CD4-positive, alpha-beta T cell treated with Interleukin-2 at 100 ng/mL for 4 hours (primary cell): Measurements from ENCODE around the gene SERPINB2.
"Not testable (repeated sequence)": the region's sequence is repeated elsewhere in the genome, so short reads cannot be mapped to it uniquely, and the experiment has no call there.

Experiments used
- DNase-seq: peaks from one replicate; pipeline ENCODE4 v3.0.0-alpha.2; 2020; ENCODE audit warnings: low spot score

Gene SERPINB2

GRCh38 chr18:63889626-63890025 lies 2.1 kb downstream of the SERPINB2 start:
- DNase-seq, result no peak

GRCh38 chr18:63890237-63890949 lies 2.9 kb downstream of the SERPINB2 start:
- DNase-seq, result no peak

DNA sequence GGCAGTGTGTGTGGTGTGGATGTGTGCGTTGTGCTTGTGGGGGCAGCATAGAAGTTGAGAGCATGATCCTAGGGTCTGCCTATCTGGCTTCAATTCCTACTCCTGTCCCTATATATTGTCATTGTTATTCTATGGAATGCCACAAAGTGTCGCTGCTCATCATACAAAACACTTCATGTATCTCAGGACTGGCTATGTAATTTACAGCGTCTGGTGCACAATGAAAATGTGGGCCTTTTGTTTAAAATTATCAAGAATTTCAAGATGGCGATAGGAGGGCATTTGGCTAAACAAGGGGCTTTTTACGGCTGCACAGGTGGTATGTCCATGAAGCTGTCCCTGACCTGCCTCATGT lies 3.4 kb downstream of the SERPINB2 start:
- no peak for DNase-seq

- no peak for DNase-seq
These were observed 5.1 kb downstream of the SERPINB2 start for GRCh38 chr18:63892566-63892965.

DNA sequence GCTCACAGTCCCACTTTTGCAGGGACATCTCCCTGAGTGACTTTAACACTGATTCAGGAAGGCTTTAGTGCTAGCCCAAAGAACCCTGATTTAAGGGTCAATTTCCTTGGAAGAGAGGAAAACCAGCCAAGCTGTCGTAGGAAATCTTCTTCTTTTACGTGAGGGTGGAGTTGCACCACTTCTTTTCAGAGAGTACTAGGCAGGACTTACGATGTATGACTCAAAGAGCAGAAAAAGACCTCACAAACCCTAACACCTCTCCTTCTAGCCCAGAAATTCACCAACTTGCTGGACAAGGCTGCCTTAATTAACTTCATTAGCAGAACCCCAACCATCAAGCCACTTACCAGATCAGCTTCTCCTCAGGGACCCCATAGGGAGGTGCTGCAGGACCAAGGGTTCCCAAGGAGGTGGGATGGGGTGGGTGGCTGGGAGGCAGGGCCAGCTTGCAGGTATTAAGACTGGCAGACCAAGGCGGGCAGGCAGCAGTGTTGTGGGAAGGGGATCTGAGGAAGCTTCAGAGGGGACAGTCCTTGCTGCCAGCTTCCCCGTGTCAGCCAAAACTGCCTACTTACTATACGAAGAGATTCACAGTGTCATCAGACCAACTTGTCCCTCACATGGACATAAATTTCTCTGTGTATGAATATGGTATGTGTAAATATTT lies 6.7 kb downstream of the SERPINB2 start:
- DNase-seq, result no peak

DNA sequence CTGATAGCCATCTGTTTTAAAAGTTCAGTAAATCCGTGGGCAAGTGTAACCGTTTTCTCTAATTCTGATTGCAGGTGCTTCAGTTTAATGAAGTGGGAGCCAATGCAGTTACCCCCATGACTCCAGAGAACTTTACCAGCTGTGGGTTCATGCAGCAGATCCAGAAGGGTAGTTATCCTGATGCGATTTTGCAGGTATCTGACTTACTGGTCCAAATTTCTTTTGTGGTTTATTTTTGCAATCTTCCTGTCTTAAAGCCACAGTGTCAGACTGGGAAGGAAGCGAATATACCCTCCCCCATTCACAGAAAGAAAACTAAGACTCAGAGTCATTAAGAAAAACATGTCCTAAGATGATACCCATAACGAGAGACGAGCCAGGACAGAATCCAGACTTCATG lies 7.7 kb downstream of the SERPINB2 start:
- DNase-seq, result no peak

DNA sequence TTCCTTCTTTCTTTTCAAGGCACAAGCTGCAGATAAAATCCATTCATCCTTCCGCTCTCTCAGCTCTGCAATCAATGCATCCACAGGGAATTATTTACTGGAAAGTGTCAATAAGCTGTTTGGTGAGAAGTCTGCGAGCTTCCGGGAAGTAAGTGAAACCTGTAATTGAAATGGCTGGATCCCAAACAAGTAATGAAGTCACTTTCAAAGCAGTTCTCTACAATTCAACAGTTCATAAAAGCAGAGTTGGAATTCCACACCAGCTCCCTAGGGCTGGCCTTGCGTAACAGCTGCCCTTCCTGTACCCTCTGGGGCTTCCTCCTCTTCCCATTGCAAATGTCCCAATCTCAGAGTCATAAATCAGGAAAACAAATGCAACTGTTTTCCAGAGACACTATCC lies 9.6 kb downstream of the SERPINB2 start:
- DNase-seq, result no peak

DNA sequence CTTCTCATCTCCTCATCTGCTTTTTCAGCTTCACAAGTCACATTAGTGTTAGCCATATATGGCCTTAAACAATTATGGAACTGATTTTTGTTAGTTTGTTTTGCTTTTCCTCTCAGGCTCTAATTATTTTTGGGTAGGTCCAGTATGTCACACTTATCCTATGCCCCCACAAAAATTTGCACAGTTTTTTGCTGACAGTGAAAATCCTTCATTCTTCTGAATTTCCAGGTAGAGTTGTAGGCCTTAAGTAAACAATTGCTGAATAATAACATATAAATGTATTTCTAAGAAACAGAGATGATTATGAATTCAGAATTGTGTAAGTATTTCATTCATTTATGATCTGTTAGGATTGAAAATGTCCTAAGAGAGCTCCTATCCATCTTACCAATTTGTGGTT lies 11.7 kb downstream of the SERPINB2 start:
- no peak for DNase-seq

- no peak for DNase-seq
These were observed 16.5 kb downstream of the SERPINB2 start for GRCh38 chr18:63903851-63904570.

- no peak for DNase-seq
These were observed 17.2 kb downstream of the SERPINB2 start for GRCh38 chr18:63904694-63905093.

DNA sequence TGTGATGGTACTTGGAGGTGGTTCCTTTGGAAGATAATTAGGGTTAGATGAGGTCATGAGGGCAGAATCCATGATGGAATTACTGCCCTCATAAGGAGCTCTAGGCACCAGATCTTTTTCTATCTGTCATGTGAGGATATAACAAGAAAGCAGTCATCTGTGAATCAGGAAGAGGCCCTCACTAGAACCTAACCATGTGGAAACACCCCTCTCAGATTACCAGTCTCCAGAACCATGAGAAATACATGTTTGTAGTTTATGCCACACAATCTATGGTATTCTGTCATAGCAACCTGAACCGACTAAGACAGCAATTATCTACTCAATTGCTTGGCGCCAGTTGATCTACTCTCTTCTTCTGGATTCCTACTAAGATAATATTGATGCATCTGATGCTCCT lies 17.9 kb downstream of the SERPINB2 start:
- DNase-seq, result no peak

- no peak for DNase-seq
These were observed 18.6 kb downstream of the SERPINB2 start for GRCh38 chr18:63906056-63906455.

DNA sequence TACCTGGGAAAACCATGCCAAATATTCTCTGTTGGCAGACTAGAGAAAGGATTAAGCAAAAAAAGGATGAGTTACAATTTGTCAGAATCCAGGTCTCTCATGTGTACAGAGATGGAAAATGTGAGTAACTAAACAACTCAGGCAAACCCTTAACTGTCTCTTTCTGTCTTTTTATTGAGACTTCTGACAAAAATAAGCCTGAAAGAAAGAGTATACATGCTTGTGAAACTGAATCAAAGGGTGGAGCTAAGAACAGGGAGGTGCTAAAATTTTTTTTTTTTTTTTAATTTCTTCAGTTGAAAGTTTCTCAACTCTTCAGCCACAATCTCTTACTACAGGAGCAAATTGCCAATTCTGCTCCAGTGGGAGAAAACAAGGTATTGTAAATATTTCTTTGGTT lies 20.2 kb downstream of the SERPINB2 start, which contains the start of gene SERPINB10:
Gene SERPINB10, plus strand, starts transcription at position 295 of the 400 bp plus-strand sequence. CDS start 7,553 bp downstream, outside the sequence.
- no peak for DNase-seq

DNA sequence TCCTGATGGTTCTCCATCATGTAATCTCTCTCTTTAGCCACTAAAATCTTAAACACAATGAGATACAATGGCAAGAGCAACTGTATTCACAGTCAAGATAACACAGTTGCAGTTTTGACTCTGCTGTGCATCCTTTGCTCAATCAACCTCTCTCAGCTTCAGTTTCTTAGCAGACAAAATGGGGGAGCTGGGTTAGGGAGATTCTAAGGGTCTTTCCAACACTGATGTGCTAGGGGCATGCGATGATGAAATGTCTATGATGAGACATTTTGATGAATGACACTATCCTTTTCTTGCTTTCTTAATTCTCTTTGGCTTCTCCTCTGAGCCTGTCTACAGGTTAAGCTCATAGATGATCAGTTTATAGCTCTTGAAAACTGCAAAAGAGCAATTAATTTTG lies 21.4 kb downstream of the SERPINB2 start:
- no peak for DNase-seq

- no peak for DNase-seq
These were observed 22.4 kb downstream of the SERPINB2 start for GRCh38 chr18:63909870-63910269.

DNA sequence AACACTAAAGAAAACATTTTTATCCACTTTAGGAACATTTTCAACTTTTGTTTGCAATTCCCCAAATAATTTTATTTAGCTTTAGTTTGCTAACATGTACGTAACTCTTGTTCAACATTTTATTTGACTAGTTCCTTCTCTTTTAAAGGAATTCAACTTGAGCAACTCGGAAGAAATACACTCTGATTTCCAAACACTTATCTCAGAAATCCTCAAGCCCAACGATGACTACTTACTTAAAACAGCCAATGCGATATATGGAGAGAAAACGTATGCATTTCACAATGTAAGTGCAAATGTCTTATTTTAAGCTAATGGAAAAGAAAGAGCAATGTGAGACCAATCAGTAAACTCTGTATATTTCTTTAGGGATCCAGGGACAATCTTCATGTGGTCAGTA lies 30.3 kb downstream of the SERPINB2 start:
- DNase-seq, result no peak

DNA sequence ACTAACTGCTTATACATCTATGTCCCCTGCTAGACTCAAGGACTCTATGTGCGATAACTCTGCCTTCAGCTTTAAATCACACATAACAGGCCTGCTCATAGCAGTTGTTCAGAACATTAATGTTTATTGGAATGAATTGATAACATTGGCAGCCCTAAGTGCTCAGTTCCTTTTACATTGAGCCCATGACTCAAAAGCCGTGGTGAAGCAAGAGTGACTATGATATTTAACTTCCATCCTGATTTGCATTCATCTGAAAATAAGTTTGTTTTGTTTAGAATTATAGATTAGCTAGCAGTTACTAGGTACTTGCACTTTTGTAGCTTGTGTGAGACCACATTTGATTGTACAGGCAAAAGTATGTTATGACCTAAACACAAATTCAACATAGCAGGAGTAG lies 34.5 kb downstream of the SERPINB2 start:
- DNase-seq, result no peak

- no peak for DNase-seq
These were observed 37.0 kb downstream of the SERPINB2 start for GRCh38 chr18:63924551-63924950.

DNA sequence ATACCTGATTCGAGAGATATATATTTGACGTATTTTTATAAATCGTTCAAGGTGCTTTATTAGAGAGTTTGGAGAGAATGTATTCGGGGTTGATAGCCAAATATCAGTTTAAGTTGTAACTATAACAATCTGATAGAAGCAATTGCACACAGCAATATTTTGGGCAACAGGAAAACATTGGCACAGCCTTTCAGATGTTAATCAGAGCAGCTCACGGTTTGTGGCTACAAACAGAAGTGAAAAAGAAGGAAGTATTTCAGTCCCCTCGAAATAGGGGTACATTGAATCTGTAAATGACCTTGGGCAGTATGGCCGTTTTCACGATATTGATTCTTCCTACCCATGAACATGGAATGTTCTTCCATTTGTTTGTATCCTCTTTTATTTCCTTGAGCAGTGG lies 40.8 kb downstream of the SERPINB2 start:
- DNase-seq, result no peak

- DNase-seq, result not testable (repeated sequence)
These were observed 41.9 kb downstream of the SERPINB2 start for GRCh38 chr18:63929369-63929768.

- no peak for DNase-seq
These were observed 43.4 kb downstream of the SERPINB2 start for GRCh38 chr18:63930773-63931354.

DNA sequence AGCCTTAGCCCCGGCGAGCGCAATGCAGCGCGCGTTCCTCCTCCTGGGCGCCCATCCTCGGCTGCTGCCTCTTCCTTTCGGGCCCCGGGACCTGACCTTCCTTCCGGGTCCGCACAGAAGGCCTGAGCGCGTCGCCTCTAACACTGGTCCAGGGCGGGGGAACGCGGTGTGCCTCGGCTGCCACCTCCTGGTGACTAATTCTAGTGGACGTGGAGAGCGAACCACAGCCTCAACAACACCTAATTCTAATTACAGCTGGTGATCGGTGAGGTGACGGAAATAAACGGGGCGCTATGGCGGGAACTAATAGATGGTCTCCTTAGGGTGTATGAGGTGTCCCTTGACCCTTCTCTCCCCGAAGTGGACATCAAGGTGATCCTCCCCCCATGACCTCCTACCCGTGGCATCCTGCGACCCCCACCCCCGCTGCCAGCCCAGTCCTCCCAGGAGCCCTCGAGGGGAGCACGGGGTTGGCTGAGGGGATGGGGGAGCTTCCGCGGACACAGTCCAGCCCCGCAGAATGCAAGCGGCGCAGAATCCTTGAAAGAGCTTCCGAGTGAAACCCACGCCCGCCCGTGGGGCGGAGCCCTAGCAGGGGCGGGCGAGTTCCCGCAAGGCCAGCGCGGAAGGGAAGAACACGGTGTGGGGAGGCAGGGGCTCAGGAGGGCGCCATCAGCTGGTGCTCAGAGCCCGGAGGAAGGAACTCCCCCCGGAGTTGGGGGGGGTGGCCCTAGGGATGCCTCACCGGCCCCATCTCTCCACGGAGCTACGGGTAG lies 48.8 kb downstream of the SERPINB2 start:
- DNase-seq, result peak; percentile 62
